K562 (cell line): ENCODE data around the gene PSMC4. TPM values are rescaled to one million over a fixed set of nuclear protein-coding genes. Genes with fewer than 3 reads are reported as not detected.
"Not testable (repeated sequence)": the region's sequence is repeated elsewhere in the genome, so short reads cannot be mapped to it uniquely, and the experiment has no call there.

Source experiments
- ATAC-seq: fragments of 200-7000 bp; cut with Tn5 transposase; 3 replicates; pipeline ENCODE4 v1.9.1; 2020; ENCODE audit warnings: moderate library complexity
- BruUV-seq: library from RNA; stranded (reverse); fragments of 400-500 nt; replicated peaks from 2 replicates; lab custom pipeline; 2021; lab: Mats Ljungman, UMichigan
- CTCF ChIA-PET: fragments of 300-600 bp; formaldehyde crosslinking; extraction: SDS; loops from one replicate; lab custom pipeline; 2021; ENCODE audit warnings: low intra/inter-chr PET ratio; lab: Yijun Ruan, JAX
- POLR2A ChIA-PET: fragments of 300-600, 350-650 bp; sonication (Branson Sonifier 250); formaldehyde crosslinking; extraction: SDS; loops from one replicate; lab custom pipeline; 2021; ENCODE audit warnings: antibody characterized with exemption, inconsistent platforms; lab: Yijun Ruan, JAX
- DNase-seq, 4 experiments: peaks; one replicate each; pipeline versions ENCODE4 v3.0.0 to v3.0.0-alpha.2; 2011 to 2018; ENCODE audit warnings: low spot score in 3 of 4, mixed read lengths in 3 of 4; ENCODE audit errors: extremely low read depth in 1 of 4
- FAIRE-seq: peaks from 2 replicates; lab custom pipeline; 2011; peaks lifted over from hg19 to GRCh38; lab: Jason Lieb, UNC
- H2AFZ ChIP-seq: 2 replicates; pipeline ENCODE4 v1.6.0; 2011; ENCODE audit warnings: low read depth, low read length, control low read depth, inconsistent platforms
- H3K27ac ChIP-seq: fragments of 200-600 bp; 3 replicates; pipeline ENCODE4 v1.8.0; 2011; ENCODE audit warnings: low read depth, mild to moderate bottlenecking, control low read depth, inconsistent platforms, low read length, moderate library complexity, mixed read lengths; ENCODE audit errors: extremely low read depth
- H3K27me3 ChIP-seq, 2 experiments: fragments of 300-600 bp in 1 of 2; 2 replicates in 1 of 2; 3 replicates in 1 of 2; pipeline versions ENCODE4 v1.6.0 to v1.8.0; 2011; ENCODE audit warnings: inconsistent platforms in 2 of 2, low read length in 2 of 2, mild to moderate bottlenecking in 1 of 2, mixed read lengths in 1 of 2, moderate library complexity in 1 of 2; ENCODE audit not compliant: control insufficient read depth in 2 of 2, insufficient read depth in 2 of 2
- H3K36me3 ChIP-seq: fragments of 300-600 bp; 3 replicates; pipeline ENCODE4 v1.8.0; 2011; ENCODE audit warnings: mild to moderate bottlenecking, low read length, inconsistent platforms; ENCODE audit not compliant: control insufficient read depth, insufficient read depth
- H3K4me1 ChIP-seq, 2 experiments: fragments of 200-600 bp in 1 of 2; replicated peaks in 1 of 2; 2 replicates in 1 of 2; 3 replicates in 1 of 2; pipeline versions ENCODE4 v1.5.1 to v1.8.0; 2011; ENCODE audit warnings: inconsistent platforms in 2 of 2, low read length in 2 of 2, mild to moderate bottlenecking in 1 of 2, mixed read lengths in 1 of 2, moderate library complexity in 1 of 2; ENCODE audit not compliant: control insufficient read depth in 2 of 2, insufficient read depth in 2 of 2
- H3K4me2 ChIP-seq: 2 replicates; pipeline ENCODE4 v1.6.1; 2011; ENCODE audit warnings: low read length, control low read depth, inconsistent platforms, mixed read lengths; ENCODE audit not compliant: insufficient read depth
- H3K4me3 ChIP-seq: fragments of 200-600 bp; sonication (generic), shearing (Covaris generic); 2 replicates; pipeline ENCODE4 v1.5.1; 2016; ENCODE audit warnings: control low read depth, inconsistent platforms
- H3K79me2 ChIP-seq: fragments of 200-600 bp; 3 replicates; pipeline ENCODE4 v1.8.0; 2011; ENCODE audit warnings: low read length, inconsistent platforms; ENCODE audit not compliant: control insufficient read depth, insufficient read depth
- H3K9ac ChIP-seq, 2 experiments: 2 replicates each; pipeline versions ENCODE4 v1.6.0 to v1.6.1; 2011; ENCODE audit warnings: low read depth in 2 of 2, low read length in 2 of 2, control low read depth in 1 of 2, inconsistent platforms in 1 of 2, mild to moderate bottlenecking in 1 of 2, mixed read lengths in 1 of 2; ENCODE audit not compliant: insufficient read depth in 1 of 2
- H3K9me1 ChIP-seq: one replicate; pipeline ENCODE4 v1.6.0; 2011; ENCODE audit warnings: inconsistent platforms, mild to moderate bottlenecking, low read length, moderate library complexity; ENCODE audit not compliant: control insufficient read depth, insufficient read depth
- H3K9me3 ChIP-seq: replicated peaks from 2 replicates; pipeline ENCODE4 v1.5.1; 2011; ENCODE audit warnings: low read depth, low read length, inconsistent platforms; ENCODE audit not compliant: control insufficient read depth, insufficient read depth
- H4K20me1 ChIP-seq: replicated peaks from 2 replicates; pipeline ENCODE4 v1.6.1; 2011; ENCODE audit warnings: low read length, inconsistent platforms, mixed read lengths; ENCODE audit not compliant: control insufficient read depth, insufficient read depth
- WGBS: fragments of 100-300 bp; shearing (Covaris generic); methylation state at CpG from one replicate; pipeline ENCODE4 v1.1.6; 2016; ENCODE audit warnings: low coverage, mixed read lengths; ENCODE audit not compliant: insufficient coverage; ENCODE audit errors: missing lambda C conversion rate; 5-methylcytosine and 5-hydroxymethylcytosine counted together
- in situ Hi-C: fragments of 300-500 bp; cut with MboI; formaldehyde crosslinking; loops from 4 replicates; pipeline ENCODE4 v1.15.0; 2018; ENCODE audit warnings: inconsistent platforms, mixed read lengths
- intact Hi-C: fragments of 100-400 bp; cut with micrococcal nuclease; formaldehyde crosslinking; loops from 2 replicates; pipeline ENCODE4 v1.14.2; 2022
- polyA plus RNA-seq, 8 experiments: library from polyadenylated mRNA; depleted of rRNA in 4 of 8; stranded (reverse) in 5 of 8; unstranded in 3 of 8; fragments of >200 nt; fragmentation: Nextera tagmentation in 2 of 8; fragmentation: Illumina TruSeq in 1 of 8; extraction: Ambion mirVana in 2 of 8; extraction: Trizol in 1 of 8; gene quantifications; 2 replicates each; pipeline versions ENCODE4 v1.2.1 to v1.2.3, GENCODE V29; 2011 to 2014; ENCODE audit warnings: inconsistent platforms in 1 of 8, missing spikeins in 1 of 8
- total RNA-seq, 7 experiments: library from RNA; depleted of rRNA in 6 of 7; stranded (reverse); fragments of >200 nt in 6 of 7; fragmentation: Illumina TruSeq in 2 of 7; extraction: Trizol in 2 of 7; gene quantifications; 2 replicates each; pipeline versions ENCODE4 v1.2.1 to v1.2.3, GENCODE V29; 2011 to 2021; ENCODE audit warnings: low replicate concordance in 1 of 7

The PSMC4 gene
- total and polyA plus RNA-seq, 9 of the 15 experiments (the other 6 are each of a cell fraction or from before 2014, with no cell fraction given) = 45.9 to 475 (median 142) TPM

DNA sequence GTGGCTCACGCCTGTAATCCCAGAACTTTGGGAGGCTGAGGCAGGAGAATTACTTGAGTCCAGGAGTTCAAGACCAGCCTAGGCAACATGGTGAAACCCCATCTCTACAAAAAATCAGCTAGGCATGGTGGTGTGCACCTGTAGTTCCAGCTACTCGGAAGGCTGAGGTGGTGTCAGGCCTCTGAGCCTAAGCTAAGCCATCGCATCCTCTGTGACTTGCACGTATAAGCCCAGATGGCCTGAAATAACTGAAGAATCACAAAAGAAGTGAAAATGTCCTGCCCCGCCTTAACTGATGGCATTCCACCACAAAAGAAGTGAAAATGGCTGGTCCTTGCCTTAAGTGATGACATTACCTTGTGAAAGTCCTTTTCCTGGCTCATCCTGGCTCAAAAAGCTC lies 13.1 kb upstream of the PSMC4 start:
- H3K27me3 ChIP-seq, in situ Hi-C loops, CTCF ChIA-PET, H3K27ac ChIP-seq, H2AFZ ChIP-seq, H3K36me3 ChIP-seq, H3K9me1 ChIP-seq, H3K79me2 ChIP-seq, H3K4me1 ChIP-seq, H3K4me2 ChIP-seq, FAIRE-seq, H3K9me3 ChIP-seq, H3K4me3 ChIP-seq, ATAC-seq, DNase-seq, POLR2A ChIA-PET, H3K9ac ChIP-seq, BruUV-seq, H4K20me1 ChIP-seq, intact Hi-C loops: not testable (repeated sequence)
- 29% methylated on average over 5 of the region's 5 CpGs for WGBS

DNA sequence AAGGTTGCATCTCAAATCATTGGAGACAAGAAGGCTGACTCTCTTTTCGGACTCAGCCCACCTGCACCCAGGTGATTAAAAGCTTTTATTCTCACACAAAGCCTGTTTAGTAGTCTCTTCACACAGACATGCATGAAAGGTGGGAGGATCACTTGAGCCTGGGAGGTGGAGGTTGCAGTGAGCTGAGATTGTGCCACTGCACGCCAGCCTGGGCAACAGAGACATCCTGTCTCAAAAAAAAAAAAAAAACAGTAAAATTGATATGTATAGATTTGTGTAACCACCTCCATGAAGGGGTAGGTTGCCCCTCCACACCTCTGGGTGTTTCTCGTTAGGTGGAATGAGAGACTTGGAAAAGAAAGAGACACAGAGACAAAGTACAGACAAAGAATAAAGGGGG lies 12.0 kb upstream of the PSMC4 start:
- H3K27ac ChIP-seq, H3K4me1 ChIP-seq, H4K20me1 ChIP-seq, H3K9me1 ChIP-seq, BruUV-seq, in situ Hi-C loops, POLR2A ChIA-PET, CTCF ChIA-PET, H3K9ac ChIP-seq, H3K4me3 ChIP-seq, H3K9me3 ChIP-seq, DNase-seq, H2AFZ ChIP-seq, H3K27me3 ChIP-seq, FAIRE-seq, H3K36me3 ChIP-seq, H3K79me2 ChIP-seq, ATAC-seq, H3K4me2 ChIP-seq, intact Hi-C loops: not testable (repeated sequence)
- WGBS = 38% methylated on average over 3 of the region's 3 CpGs

DNA sequence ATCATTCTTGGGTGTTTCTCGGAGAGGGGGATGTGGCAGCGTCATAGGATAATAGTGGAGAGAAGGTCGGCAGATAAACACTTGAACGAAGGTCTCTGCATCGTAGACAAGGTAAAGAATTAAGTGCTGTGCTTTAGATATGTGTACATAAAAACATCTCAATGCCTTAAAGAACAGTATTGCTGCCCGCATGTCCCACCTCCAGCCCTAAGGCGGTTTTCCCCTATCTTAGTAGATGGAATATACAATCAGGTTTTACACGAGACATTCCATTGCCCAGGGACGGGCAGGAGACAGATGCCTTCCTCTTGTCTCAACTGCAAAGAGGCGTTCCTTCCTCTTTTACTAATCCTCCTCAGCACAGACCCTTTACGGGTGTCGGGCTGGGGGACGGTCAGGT lies 11.6 kb upstream of the PSMC4 start:
- H3K4me3 ChIP-seq = not testable (repeated sequence)

More for the DNA sequence above, 11.6 kb upstream of the PSMC4 start:
- intact Hi-C loops, H3K27me3 ChIP-seq, H3K9me1 ChIP-seq, H3K79me2 ChIP-seq, H3K4me1 ChIP-seq, DNase-seq, H3K4me2 ChIP-seq, H3K9me3 ChIP-seq, H3K36me3 ChIP-seq, H2AFZ ChIP-seq, ATAC-seq, in situ Hi-C loops, POLR2A ChIA-PET, CTCF ChIA-PET, BruUV-seq, H4K20me1 ChIP-seq, FAIRE-seq, H3K27ac ChIP-seq, H3K9ac ChIP-seq: not testable (repeated sequence)
- 23% methylated on average over 7 of the region's 13 CpGs for WGBS
